ENCODE results near the gene SLC9A6. TPM values are rescaled to one million over a fixed set of nuclear protein-coding genes. Genes with fewer than 3 reads are reported as not detected.
"Not testable (repeated sequence)": the region's sequence is repeated elsewhere in the genome, so short reads cannot be mapped to it uniquely, and the experiment has no call there.

Gene SLC9A6
- total RNA-seq, 1 experiment from 2014 or later, result 13.7 TPM

- peak; percentile 25 for DNase-seq (ENCODE audit: low read depth)
Measured at GRCh38 chrX:136063340-136064079, 78.3 kb downstream of the SLC9A6 start.

- no peak for DNase-seq (ENCODE audit: low read depth)
Measured at GRCh38 chrX:136064661-136065043, 79.4 kb downstream of the SLC9A6 start.

GRCh38 chrX:136065044-136065671 lies 79.9 kb downstream of the SLC9A6 start:
- peak; percentile 64 for DNase-seq (ENCODE audit: low read depth)

- DNase-seq (ENCODE audit: low read depth), result no peak
Measured at GRCh38 chrX:136067097-136067496, 81.9 kb downstream of the SLC9A6 start.

GRCh38 chrX:136067966-136068365 lies 82.7 kb downstream of the SLC9A6 start:
- DNase-seq (ENCODE audit: low read depth), result no peak

GRCh38 chrX:136076942-136077341 lies 91.7 kb downstream of the SLC9A6 start:
- DNase-seq (ENCODE audit: low read depth), result no peak

- no peak for DNase-seq (ENCODE audit: low read depth)
Measured at GRCh38 chrX:136080766-136081165, 95.5 kb downstream of the SLC9A6 start.

- peak; percentile 17 for DNase-seq (ENCODE audit: low read depth)
Measured at GRCh38 chrX:136086521-136086920, 101.3 kb downstream of the SLC9A6 start.

- not testable (repeated sequence) for DNase-seq (ENCODE audit: low read depth)
Measured at GRCh38 chrX:136091898-136092297, 106.7 kb downstream of the SLC9A6 start.

GRCh38 chrX:136094962-136095361 lies 109.7 kb downstream of the SLC9A6 start:
- no peak for DNase-seq (ENCODE audit: low read depth)

Other genes starting within 250 kb of the SLC9A6 start
- 27.2 and 28.3 TPM in 2 replicates for gene CT45A3, start 217.2 kb upstream of the SLC9A6 start, total RNA-seq (2014; rRNA removed; shearing (Covaris generic))
- 10.4 and 11.1 TPM in 2 replicates for gene CT45A5, start 199.9 kb upstream of the SLC9A6 start, total RNA-seq (2014; rRNA removed; shearing (Covaris generic))
- gene CT45A6, start 182.6 kb upstream of the SLC9A6 start, total RNA-seq (2014; rRNA removed; shearing (Covaris generic)), result 25.1 and 32.5 TPM in 2 replicates
- 0.12 and 0.69 TPM in 2 replicates for gene CT45A2, start 165.4 kb upstream of the SLC9A6 start, total RNA-seq (2014; rRNA removed; shearing (Covaris generic))
- gene CT45A7, start 148.2 kb upstream of the SLC9A6 start, total RNA-seq (2014; rRNA removed; shearing (Covaris generic)), result not detected in 2 replicates
- 0.12 and 0.69 TPM in 2 replicates for gene CT45A8, start 130.9 kb upstream of the SLC9A6 start, total RNA-seq (2014; rRNA removed; shearing (Covaris generic))
- not detected in 2 replicates for gene CT45A9, start 113.6 kb upstream of the SLC9A6 start, total RNA-seq (2014; rRNA removed; shearing (Covaris generic))
- 0.51 and 1.8 TPM in 2 replicates for gene CT45A10, start 92.0 kb upstream of the SLC9A6 start, total RNA-seq (2014; rRNA removed; shearing (Covaris generic))
- not detected in 2 replicates for gene SAGE1, start 91.7 kb upstream of the SLC9A6 start, total RNA-seq (2014; rRNA removed; shearing (Covaris generic))
- 23.1 and 24.0 TPM in 2 replicates for gene MMGT1, start 11.4 kb upstream of the SLC9A6 start, total RNA-seq (2014; rRNA removed; shearing (Covaris generic))
- gene FHL1, start 162.1 kb downstream of the SLC9A6 start, total RNA-seq (2014; rRNA removed; shearing (Covaris generic)), result 27.1 and 32.2 TPM in 2 replicates